PC-9 (cell line): ENCODE measurements around the gene TNFSF11. TPM values are rescaled to one million over a fixed set of nuclear protein-coding genes. Genes with fewer than 3 reads are reported as not detected.

Experiments used
- BruUV-seq: library from RNA; stranded (reverse); fragments of 400-500 nt; replicated peaks from 2 replicates; lab custom pipeline; 2021; lab: Mats Ljungman, UMichigan
- CTCF ChIA-PET: fragments of 300-600 bp; sonication (Branson Sonifier 250); formaldehyde crosslinking; loops from one replicate; lab custom pipeline; 2022; ENCODE audit warnings: antibody characterized with exemption; lab: Charles Lee
- POLR2A ChIA-PET: fragments of 300-600 bp; sonication (Branson Sonifier 250); formaldehyde crosslinking; loops from one replicate; lab custom pipeline; 2022; ENCODE audit warnings: antibody characterized with exemption; ENCODE audit not compliant: unreplicated experiment; lab: Charles Lee
- DNase-seq, 2 experiments: peaks; one replicate each; pipeline versions ENCODE4 v3.0.0 to v3.0.0-alpha.2; 2015 to 2022; ENCODE audit warnings: mixed read lengths in 1 of 2
- H2AFZ ChIP-seq: fragments of 200-600 bp; sonication (generic); 2 replicates; pipeline ENCODE4 v1.8.1; 2017; ENCODE audit warnings: antibody characterized with exemption
- H3F3A ChIP-seq: fragments of 200-600 bp; sonication (generic); 2 replicates; pipeline ENCODE4 v1.8.1; 2017; ENCODE audit warnings: antibody characterized with exemption, mild to moderate bottlenecking, low read depth; ENCODE audit not compliant: insufficient read depth
- H3K27ac ChIP-seq: fragments of 200-600 bp; sonication (generic); 2 replicates; pipeline ENCODE4 v1.6.1; 2016; ENCODE audit warnings: mixed run types
- H3K27me3 ChIP-seq: fragments of 200-600 bp; sonication (generic); 2 replicates; pipeline ENCODE4 v1.6.1; 2016; ENCODE audit warnings: low read depth, mixed run types; ENCODE audit not compliant: insufficient read depth
- H3K36me3 ChIP-seq: fragments of 200-600 bp; sonication (generic); 2 replicates; pipeline ENCODE4 v1.6.1; 2016; ENCODE audit warnings: low read depth, mixed run types
- H3K4me1 ChIP-seq: fragments of 200-600 bp; sonication (generic); replicated peaks from 2 replicates; pipeline ENCODE4 v1.6.1; 2016; ENCODE audit warnings: mixed run types; ENCODE audit not compliant: insufficient read depth
- H3K4me2 ChIP-seq: fragments of 200-600 bp; sonication (generic); 2 replicates; pipeline ENCODE4 v1.6.1; 2017; ENCODE audit warnings: mixed run types
- H3K4me3 ChIP-seq: fragments of 200-600 bp; sonication (generic); 2 replicates; pipeline ENCODE4 v1.6.1; 2016; ENCODE audit warnings: mixed run types
- H3K79me2 ChIP-seq: fragments of 200-600 bp; sonication (generic); 2 replicates; pipeline ENCODE4 v1.6.1; 2017; ENCODE audit warnings: low read depth, mixed run types
- H3K9me2 ChIP-seq: fragments of 200-600 bp; sonication (generic); 2 replicates; pipeline ENCODE4 v1.8.1; 2017; ENCODE audit warnings: mild to moderate bottlenecking; ENCODE audit not compliant: insufficient read depth
- H3K9me3 ChIP-seq: fragments of 200-600 bp; sonication (generic); 2 replicates; pipeline ENCODE4 v1.8.1; 2016; ENCODE audit warnings: low read depth; ENCODE audit not compliant: insufficient read depth
- H4K20me1 ChIP-seq: fragments of 200-600 bp; sonication (generic); 2 replicates; pipeline ENCODE4 v1.8.1; 2017; ENCODE audit not compliant: insufficient read depth
- CTCF ChIP-seq: fragments of 200-600 bp; sonication (generic); conservative IDR thresholded peaks from 2 replicates; pipeline ENCODE4 v1.6.1; 2017; ENCODE audit warnings: mixed run types, antibody characterized with exemption, mild to moderate bottlenecking, moderate library complexity
- EZH2 ChIP-seq: fragments of 200-600 bp; sonication (generic); IDR thresholded peaks from 2 replicates; pipeline ENCODE4 v1.8.0; 2017; ENCODE audit warnings: antibody characterized with exemption, low read depth
- intact Hi-C: fragments of 100-400 bp; cut with micrococcal nuclease; formaldehyde crosslinking; loops from one replicate; pipeline ENCODE4 v1.10.0; 2022; ENCODE audit not compliant: unreplicated experiment
- total RNA-seq: library from RNA; stranded (reverse); gene quantifications from 2 replicates; pipeline ENCODE4 v1.2.3, GENCODE V29; 2021

TNFSF11 gene
- total RNA-seq, 1 experiment from 2014 or later, result not detected

- peaks cover 6% of the 10 kb centered on the region; the same call in 1 of the 2 replicates for H3F3A ChIP-seq
- POLR2A ChIA-PET, result no interaction called here
- H4K20me1 ChIP-seq, result no peaks in the 10 kb centered on the region
- intact Hi-C loops, result loop anchor here (10.0 kb wide), 2 partner anchors 258 to 1212 kb away; no protein-coding TSS in a partner anchor
- CTCF ChIA-PET, result no interaction called here
- no peaks in the 10 kb centered on the region for H3K9me2 ChIP-seq
- no peak overlapping the region for H2AFZ ChIP-seq
- no peaks in the 10 kb centered on the region for H3K9me3 ChIP-seq
- H3K36me3 ChIP-seq, result no peaks in the 10 kb centered on the region
- no peak overlapping the region for H3K4me3 ChIP-seq
- no peak overlapping the region for H3K27ac ChIP-seq
- peaks cover 10% of the 10 kb centered on the region for H3K4me1 ChIP-seq
- BruUV-seq, result no TSS peak
- no peak for TF ChIP-seq CTCF
- TF ChIP-seq EZH2, result no peak
- H3K79me2 ChIP-seq, result no peaks in the 10 kb centered on the region
- H3K27me3 ChIP-seq, result no peaks in the 10 kb centered on the region
- no peak for DNase-seq
- no peak overlapping the region for H3K4me2 ChIP-seq
Measured at GRCh38 chr13:42592915-42593900, 19.3 kb downstream of the TNFSF11 start.

- no peaks in the 10 kb centered on the region for H4K20me1 ChIP-seq
- H3K79me2 ChIP-seq, result no peaks in the 10 kb centered on the region
- no peaks in the 10 kb centered on the region for H3K36me3 ChIP-seq
- BruUV-seq, result no TSS peak
- no peaks in the 10 kb centered on the region for H3K9me2 ChIP-seq
- H3K27me3 ChIP-seq, result no peaks in the 10 kb centered on the region
- peak overlapping the region; percentile 49; the same call in 1 of the 2 replicates for H3K4me2 ChIP-seq
- ChIA-PET CTCF (interaction anchor here (0.6 to 1.1 kb wide), 2 partner anchors 14 to 782 kb away, joined by 4 to 5 read pairs; no protein-coding TSS in a partner anchor), POLR2A (no interaction called here)
- H3K4me3 ChIP-seq, result no peak overlapping the region
- H2AFZ ChIP-seq, result no peak overlapping the region
- DNase-seq, result peak; percentile 33 to 56
- peaks cover 10% of the 10 kb centered on the region for H3K4me1 ChIP-seq
- TF ChIP-seq CTCF (peak; percentile 83), EZH2 (no peak)
- no peak overlapping the region for H3K27ac ChIP-seq
- H3F3A ChIP-seq, result peaks cover 6% of the 10 kb centered on the region; the same call in 1 of the 2 replicates
- H3K9me3 ChIP-seq, result no peaks in the 10 kb centered on the region
- intact Hi-C loops, result loop anchor here (10.0 kb wide), 2 partner anchors 260 to 1210 kb away; no protein-coding TSS in a partner anchor
Measured at GRCh38 chr13:42594481-42595252, 20.7 kb downstream of the TNFSF11 start.

- DNase-seq, result no peak
- TF ChIP-seq CTCF (peak; percentile 6; the same call in 1 of the 2 replicates), EZH2 (no peak)
- Histone ChIP-seq H3K4me3 (no peak overlapping the region), H3K9me3 (no peaks in the 10 kb centered on the region), H3K9me2 (no peaks in the 10 kb centered on the region), H3K79me2 (no peaks in the 10 kb centered on the region), H3K4me1 (peaks cover 10% of the 10 kb centered on the region), H3F3A (peaks cover 6% of the 10 kb centered on the region; the same call in 1 of the 2 replicates), H3K36me3 (no peaks in the 10 kb centered on the region), H3K27me3 (no peaks in the 10 kb centered on the region), H2AFZ (no peak overlapping the region), H3K27ac (no peak overlapping the region), H3K4me2 (no peak overlapping the region), H4K20me1 (no peaks in the 10 kb centered on the region)
- ChIA-PET POLR2A (no interaction called here), CTCF (interaction anchor here (0.6 to 1.1 kb wide), 2 partner anchors 14 to 781 kb away, joined by 4 to 5 read pairs; no protein-coding TSS in a partner anchor)
- intact Hi-C loops, result loop anchor here (10.0 kb wide), 2 partner anchors 260 to 1210 kb away; no protein-coding TSS in a partner anchor
- no TSS peak for BruUV-seq
Measured at GRCh38 chr13:42595253-42595571, 21.3 kb downstream of the TNFSF11 start.
